ENCODE results near the gene ARHGAP30.
"Not testable (repeated sequence)": the region's sequence is repeated elsewhere in the genome, so short reads cannot be mapped to it uniquely, and the experiment has no call there.

Gene ARHGAP30

DNA sequence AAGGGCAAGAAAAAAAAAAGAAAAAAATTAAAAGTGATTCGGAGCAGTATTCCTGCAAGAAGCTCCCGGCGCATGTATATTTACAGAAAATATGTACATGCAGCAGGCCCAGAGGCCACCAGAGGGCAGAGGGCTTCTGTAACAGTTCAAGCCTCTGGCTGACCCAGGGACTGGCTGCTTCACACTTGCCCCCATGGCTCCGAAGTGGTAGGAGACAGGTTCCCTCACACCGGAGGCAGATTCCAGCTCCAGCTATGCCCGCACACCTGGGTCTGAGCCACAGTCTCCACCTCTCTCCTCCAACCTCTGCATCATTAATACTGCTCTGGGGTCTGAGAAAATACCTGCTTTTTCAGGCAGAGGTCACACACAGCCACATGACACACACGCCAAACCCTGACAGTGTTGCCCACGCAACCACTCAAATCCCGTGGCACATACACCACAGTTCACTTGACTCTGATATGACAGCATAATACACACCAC lies 2.2 kb upstream of the ARHGAP30 start:
- DNase-seq (ENCODE audit: low read depth): no peak

DNA sequence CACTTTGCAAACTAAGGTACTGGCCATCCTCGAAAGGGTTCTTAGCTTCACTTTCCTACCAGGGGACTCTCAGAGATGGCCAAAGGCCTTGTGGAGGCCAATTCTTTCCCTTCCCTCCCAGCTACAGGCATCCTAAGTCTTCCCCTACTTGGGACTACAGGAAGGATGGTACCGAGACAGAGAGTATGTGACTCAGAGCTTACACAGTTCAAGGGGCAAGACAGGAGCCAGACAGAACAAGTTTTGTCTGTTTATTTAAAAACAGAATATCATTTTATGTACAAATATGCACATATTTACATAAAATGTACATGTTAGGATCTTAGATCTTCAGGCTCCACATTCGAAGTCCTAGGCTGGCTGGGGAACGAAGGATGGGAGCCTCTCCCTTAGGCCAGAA lies 1.1 kb upstream of the ARHGAP30 start:
- no peak for DNase-seq (ENCODE audit: low read depth)

DNA sequence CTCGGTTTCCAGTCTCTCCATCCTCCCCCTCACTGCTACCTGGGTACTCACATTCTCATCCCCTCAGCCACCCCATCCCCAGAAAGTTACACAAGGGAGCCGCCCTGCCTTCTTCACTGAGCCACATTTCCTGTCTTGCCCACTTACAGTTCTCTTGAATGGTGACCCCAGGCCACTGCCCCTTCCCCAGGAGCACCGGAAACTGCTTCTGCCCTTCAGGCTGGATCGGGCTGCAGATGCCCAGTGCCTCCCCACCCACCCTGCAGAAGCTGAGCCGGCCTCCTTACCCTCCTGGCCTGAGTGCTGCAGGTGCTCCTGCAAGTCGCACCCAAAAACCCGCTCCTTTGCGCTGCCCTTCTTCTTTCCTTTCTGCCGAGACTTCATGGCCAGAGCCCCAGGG lies 450 bp downstream of the ARHGAP30 start:
- DNase-seq (ENCODE audit: low read depth): no peak

DNA sequence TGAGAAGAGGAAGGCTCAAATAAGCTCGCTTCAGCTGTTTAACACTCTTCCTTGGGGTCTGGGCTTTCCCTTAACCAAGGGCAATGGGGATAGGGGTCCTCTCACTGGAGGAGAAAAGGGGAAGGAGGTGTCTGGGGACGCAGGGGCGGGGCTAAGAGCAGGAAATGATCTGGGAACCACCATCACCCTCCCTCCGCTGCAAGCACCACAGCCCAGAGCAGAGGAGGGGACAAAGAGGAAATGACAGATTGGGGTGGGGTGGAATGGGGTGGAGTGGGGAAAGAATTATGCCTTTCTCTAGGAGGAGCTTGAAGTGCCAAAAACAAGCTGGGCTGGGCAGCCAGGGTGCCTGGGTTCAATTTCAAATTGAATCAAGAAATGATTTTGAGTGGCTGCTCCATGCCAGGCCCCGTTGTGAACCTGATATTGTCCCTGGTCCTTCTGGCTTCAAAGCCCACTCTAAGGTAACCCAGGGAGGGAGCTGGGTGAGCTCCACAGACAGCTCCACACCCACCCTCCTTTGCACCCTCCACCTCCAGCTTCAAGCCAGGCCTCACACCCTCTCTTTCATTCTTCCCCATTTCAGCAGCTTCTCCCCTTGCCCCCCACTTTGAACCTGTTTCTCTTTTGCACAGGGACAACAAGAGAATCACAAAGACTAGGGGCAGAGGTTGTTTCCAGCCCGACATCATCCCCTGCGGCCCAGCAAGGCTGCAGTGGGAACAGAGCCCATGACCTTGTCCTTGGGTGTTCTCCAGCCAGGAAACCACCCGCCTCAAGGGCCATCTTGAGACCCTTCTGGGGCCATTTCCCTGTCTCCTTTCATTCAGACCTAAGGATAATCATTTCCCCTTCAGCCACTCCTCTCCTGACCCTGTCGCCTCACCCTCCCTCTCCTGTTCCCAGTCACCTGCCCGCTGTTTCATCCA lies 1.1 kb downstream of the ARHGAP30 start:
- peak; percentile 42 for DNase-seq (ENCODE audit: low read depth)

DNA sequence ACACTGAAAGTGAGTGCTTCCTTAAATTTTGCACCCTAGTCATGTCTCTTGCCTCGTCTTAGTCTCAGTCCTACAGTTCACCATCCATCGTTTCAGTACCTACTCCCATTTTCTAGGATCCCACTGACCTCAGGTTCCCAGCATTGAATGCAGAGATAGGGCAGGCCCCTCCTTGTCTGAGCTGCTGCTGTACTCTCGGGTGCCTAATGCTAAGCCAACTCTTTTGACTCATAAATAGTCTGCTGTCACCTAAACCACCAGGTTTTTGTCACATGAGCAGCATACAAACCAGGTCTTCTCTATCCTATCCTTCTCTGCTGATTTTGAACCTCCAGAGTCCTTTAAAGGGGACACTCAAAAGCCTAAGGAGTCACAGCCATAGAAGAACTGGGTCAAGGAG lies 3.0 kb downstream of the ARHGAP30 start:
- DNase-seq (ENCODE audit: low read depth): no peak

DNA sequence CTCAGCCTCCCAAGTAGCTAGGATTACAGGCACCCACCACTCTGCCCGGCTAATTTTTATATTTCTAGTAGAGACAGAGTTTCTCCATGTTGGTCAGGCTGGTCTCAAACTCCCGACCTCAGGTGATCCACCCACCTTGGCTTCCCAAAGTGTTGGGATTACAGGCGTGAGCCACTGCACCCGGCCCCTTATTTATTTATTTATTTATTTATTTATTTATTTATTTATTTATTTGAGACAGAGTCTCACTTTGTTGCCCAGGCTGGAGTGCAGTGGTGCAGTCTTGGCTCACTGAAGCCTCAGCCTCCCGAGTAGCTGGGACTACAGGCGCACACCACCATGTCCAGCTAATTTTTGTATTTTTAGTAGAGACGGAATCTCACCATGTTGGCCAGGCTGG lies 4.0 kb downstream of the ARHGAP30 start:
- not testable (repeated sequence) for DNase-seq (ENCODE audit: low read depth)

DNA sequence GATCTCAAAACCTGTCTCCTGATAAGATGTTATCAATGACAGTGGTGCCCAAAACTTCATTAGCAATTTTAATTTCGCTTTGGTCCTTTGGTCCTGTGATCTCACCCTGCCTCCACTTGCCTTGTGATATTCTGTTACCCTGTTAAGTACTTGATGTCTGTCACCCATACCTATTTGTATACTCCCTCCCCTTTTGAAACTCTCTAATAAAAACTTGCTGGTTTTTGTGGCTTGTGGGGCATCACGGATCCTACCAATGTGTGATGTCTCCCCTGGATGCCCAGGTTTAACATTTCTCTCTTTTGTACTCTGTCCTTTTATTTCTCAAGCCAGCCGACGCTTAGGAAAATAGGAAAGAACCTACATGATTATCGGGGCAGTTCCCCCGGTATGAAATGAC lies 5.8 kb downstream of the ARHGAP30 start:
- not testable (repeated sequence) for DNase-seq (ENCODE audit: low read depth)

DNA sequence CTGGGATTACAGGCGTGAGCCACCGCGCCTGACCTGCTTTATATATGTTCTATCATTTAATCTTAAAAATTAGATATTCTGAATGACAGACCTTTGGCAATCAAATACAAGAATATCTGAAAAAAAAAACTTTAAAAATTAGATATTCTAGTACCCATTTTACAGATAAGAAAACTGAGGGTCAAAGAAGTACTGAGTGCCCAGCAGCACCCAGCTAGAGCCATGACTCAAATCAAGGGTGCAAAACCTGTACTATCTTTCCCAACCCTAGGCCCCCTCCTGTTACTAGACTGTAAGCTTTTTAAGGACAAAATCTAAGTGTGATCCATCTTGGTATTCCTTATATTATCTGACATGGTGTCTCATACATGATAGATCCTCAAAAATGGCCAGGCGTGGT lies 8.3 kb downstream of the ARHGAP30 start:
- DNase-seq (ENCODE audit: low read depth): no peak

DNA sequence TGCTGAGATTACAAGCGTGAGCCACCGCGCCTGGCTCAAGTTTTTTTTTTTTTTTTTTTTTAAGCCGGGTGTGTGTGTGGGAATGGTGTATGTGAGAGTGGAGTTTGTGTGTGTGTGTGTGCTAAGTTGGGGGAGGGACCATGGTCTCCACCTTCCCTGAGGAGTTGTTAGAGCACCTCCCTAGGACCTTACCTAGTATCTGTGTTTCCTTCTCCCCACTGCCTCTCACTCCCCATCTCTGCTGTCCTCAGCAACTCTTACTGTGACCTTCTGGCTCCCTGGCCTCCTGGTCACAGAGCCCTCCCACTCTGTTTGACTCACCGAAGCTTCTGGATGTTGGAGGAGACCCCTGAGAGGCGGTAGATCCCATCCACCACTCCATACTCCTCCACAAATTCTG lies 10.4 kb downstream of the ARHGAP30 start:
- DNase-seq (ENCODE audit: low read depth): no peak

DNA sequence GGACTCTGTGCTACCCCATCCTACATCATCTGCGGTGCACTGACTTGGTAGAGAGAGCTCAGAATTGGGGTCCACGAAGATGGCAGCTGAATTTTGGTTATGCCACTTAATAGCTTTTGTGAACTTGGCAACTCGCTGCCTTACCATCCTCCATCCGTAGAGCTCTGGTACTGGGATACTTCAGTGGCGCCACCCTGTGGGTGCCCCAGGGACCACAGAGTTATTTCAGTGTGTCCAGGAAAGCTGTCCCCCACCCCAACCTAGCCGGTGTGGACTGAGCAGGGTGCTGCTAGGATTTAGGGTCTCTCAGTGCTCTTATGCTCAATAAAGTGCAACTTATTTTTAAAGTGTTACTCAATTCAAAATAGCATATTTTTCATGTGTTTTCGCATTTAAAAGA lies 14.9 kb downstream of the ARHGAP30 start:
- DNase-seq (ENCODE audit: low read depth): no peak

DNA sequence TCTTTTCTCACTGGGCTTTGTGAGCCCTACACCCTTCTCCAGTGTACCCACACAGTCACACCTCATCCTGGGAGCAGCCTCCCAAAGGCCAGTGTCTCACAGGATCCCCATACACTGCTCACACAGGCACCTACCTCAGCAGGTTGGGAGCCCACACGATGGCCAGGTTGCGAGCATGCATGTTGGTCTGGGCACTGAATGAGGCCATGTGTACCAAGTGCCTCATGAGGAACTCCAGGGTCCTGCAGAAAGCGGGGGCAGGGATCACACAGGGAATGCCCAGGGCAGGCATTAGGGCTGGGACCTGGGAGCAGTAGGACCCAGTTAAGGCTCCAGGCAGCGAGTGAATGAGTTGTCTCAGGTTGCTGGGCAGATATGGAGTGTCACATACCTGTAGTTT lies 15.5 kb downstream of the ARHGAP30 start:
- DNase-seq (ENCODE audit: low read depth): no peak

DNA sequence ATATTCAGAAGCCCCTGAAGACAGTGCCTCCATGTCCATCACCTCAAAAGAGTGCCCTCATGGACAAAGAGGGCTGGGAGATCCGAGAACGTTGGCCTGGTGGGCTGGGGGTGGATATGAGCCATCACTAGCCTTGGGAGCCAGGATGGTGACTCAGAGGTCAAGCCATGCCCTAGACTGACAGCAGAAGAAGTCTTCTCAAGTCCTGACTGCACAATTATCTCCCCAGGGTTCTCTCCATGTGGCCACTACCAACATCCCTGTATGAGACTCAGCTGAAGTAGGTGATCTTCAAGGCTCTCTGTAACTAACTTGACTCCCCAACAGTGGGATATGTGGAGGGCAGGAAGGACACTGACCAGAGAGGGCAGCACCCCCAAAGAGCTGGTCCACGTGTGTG lies 16.8 kb downstream of the ARHGAP30 start:
- no peak for DNase-seq (ENCODE audit: low read depth)

DNA sequence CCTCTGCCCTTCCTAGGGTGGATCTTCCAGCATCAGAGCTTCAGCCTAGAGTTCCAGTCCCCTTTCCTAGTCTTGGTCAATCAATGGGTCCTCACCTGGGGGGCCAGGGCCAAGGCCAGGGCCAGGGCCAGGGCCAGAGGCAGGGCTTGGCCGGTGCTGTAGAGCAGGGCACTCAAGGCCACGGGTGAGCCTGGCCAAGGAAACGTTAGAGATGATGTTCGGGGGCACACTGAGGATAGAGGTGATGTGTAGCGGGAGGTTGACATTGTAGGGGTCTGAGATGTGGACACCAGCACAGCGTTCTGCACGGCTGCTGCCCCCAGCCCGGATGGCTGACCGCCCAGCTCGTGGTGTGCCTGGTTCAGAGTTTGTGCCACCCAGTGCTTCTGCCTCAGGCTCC lies 18.5 kb downstream of the ARHGAP30 start:
- DNase-seq (ENCODE audit: low read depth): no peak

DNA sequence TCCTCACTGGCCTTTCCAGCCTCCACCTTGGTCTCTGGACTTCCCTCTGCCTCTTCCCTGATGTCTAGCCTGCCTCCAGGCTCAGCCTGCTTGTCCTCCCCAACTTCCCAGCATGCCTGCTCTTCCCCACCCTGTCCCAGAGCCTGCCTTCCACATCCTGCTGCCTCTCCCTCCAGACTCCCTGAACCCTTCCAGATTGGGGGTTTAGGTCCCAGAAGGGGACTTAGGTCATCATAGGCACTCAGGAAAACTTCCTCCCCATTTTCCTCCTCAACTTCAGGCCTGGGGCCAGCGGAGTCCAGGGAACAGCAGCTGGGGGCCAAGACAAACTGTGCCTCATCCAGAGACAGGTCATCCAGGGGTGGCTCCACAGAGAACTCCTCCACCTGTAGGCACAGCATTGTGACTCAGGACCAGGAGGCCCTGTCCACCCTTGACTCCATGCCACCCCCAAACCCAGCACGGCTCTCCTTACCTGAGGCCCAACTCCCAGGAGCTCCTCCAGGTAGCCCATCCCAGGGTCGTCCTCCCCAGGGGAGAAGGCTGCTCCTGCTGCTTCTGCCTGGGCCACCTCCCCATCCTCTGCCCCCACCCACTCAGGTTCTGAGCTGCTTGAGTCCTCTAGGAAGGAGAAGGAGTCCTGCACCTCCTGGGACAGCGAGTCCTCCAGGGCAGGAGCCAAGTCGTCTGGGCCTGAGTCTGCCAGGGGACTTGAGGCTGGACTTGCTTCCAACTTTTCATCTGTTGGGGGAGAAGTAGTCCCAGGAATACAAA lies 20.6 kb downstream of the ARHGAP30 start:
- no peak for DNase-seq (ENCODE audit: low read depth)

DNA sequence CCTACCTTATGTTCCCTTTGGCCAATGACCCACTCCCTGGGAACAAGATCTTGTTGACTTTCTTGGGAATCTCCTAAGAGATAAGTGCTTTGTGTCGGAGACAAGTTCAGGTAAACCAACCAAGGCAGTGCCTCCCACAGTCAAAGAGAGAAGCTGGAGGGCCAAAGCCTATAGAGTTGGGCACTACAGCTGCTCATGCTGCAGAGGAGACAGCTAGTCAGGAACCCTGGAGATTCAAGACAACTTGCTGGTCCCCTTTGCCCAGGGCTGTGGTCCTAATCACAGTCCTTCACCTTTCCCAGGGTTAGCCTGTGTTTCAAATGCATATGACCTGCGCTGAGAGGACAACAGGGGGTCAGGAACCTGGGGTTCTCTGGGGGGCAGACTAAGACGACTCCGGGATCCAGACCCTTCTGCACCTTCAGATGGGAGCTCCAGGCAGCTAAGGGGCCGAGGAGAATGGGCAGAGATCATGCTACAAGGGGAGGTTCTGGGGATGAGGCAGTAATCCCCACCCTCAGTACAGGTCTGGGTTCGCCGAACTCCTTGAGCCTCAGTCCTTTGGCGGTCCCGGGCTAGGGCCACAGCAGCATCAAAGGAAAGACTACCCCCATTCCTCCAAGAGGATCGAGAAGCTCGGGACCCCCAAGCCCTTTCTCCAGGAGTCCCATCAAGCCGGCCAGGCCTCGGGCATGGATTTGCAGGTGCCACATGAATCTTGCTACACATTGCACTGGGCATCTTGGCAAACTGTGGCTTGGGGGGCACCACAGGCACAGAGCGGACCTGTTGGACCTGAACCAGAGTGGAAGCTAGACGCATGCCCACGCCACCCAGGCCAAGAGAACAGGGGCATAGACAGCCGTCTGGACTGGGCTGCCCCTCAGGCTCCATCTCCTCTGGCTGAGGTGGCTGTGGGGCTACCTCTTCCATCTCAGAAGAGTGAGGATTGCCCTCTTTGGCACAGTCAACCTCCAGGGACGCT lies 22.0 kb downstream of the ARHGAP30 start:
- no peak for DNase-seq (ENCODE audit: low read depth)

DNA sequence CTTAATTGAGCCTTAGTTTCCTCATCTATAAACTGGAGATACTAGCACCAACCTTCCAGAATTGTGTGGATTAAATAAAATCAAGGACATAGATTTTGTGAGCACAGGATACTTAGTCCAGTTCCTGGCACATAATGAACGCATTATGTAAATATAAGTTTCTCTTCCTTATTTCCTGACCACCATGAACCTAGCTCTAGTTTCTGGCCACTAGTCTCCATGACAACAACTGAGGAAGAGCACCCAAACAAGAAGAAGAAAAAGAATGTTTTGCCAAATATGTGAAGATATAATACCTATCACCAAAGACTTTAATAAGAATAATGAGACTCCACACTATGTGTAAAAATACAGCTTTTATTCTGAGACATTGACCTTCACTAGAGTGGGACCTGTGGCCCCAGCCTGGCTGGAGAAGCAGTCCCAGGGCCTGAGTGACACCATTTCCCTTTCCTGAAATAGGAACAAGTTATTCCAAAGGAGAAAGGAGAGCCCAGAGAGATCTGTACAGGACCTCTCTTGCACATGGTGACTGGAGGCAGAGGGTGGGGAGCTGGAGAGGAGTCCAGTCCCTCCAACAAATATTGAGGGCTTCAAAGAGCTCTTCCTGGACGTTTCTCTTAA lies 23.0 kb downstream of the ARHGAP30 start:
- no peak for DNase-seq (ENCODE audit: low read depth)

DNA sequence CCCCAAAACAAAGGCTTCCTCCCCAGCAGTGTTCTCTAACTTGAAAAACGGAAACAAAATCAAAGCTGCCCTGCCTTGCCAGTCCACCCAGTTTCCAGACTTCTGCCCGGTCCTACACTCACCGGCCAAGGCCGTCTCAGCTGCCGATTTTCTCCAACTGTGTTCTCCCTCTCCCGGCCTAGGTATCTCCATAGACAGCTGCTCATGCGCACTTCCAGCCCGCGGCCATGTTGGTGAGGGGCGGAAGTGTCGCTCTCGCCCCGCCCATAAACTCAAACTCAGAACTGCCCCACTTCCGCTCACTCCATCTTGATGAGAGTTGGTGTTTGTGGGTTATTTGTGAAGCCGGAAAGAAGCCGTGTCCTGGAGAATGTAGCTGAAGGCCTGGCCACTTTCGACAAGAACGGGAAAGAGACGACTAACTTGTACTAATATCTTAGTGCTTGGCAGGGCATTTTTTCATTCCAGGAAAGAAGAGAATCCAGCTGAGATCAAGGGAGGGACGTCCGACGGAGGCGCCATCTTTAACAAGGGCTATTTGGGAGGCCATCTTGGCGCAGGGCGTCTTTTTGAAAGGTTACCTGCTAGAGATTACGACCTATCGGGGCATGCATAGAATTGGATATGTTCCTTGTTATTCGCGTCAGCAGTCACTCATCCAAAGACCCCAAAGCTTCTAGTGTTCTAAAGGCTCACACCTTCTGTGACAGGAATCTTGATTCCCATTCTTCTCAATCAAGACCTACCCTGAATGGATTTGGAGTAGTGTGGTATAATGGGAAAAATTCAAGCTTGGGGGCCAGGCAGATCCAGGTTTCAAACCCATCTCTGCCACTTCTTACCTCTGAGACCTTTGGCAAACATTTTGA lies 23.7 kb downstream of the ARHGAP30 start, which contains the start of gene USF1:
Gene USF1, minus strand, starts transcription at position 242 of the 869 bp plus-strand sequence. CDS start 2,702 bp downstream, outside the sequence.
- peak; percentile 67 for DNase-seq (ENCODE audit: low read depth)

DNA sequence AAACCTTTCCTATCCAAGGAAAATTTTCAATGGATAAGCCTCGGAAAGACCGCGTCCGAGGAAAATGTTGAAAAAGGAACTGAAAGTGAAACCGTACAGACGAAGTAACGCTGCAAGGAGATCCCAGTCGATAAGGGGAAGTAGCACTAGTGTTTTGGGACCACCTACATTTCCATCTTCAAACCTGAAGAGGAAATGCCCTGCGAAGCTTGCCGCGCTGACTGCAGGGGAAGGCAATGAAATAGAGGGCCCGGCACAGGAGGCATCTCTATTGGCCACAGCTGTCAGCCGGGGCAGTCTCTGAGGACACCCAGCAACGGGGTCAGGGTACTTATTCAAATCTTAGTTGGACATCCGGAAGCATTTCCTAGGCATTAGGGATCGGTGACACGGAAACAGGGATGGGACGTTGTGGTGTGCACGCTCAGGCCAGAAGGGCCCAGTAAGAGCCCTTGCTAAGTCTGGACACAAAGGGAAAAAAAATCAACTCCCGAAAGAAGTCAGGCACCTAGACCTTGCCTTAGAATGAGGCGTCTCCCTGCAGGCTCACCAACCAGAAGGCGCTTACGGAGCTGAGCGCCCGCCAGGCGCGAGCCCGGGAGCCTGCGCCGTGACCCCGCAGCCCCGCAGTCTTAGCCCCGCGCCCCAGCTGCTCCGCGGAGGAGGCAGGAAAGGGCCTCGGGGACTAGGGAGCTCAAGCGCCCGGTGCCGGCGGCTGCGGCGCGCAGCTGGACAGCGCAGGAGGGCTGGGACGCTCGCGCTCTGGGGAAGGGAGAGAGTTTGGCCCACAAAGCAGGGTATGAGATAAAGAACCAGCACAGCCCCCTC lies 24.6 kb downstream of the ARHGAP30 start:
- peak; percentile 29 for DNase-seq (ENCODE audit: low read depth)

DNA sequence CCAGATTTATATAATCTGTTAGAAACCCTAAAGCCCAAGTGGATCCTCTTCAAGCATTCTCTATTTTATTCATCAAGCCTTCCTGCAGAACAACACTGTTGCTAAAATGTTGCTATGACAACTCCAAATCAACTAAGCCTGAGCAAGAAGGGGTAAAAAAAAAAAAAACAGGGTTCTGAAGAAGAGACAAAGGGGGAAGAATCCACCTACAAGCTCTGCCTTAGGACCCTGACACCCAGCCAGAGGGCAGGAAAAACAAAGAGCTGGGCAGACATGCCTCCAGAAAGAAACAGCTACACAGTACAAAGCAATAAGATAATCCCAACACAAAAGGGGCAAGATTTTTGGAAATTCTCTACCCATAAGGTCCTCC lies 25.2 kb downstream of the ARHGAP30 start:
- DNase-seq (ENCODE audit: low read depth): no peak

Data from stimulated activated CD8-positive, alpha-beta memory T cell treated with anti-CD3 and anti-CD28 coated beads, Interleukin-15, amount 100 ng/mL, for 24 hours (primary cell).